ENCODE measurements around the gene SMOC1. TPM values are rescaled to one million over a fixed set of nuclear protein-coding genes. Genes with fewer than 3 reads are reported as not detected.

Gene SMOC1
- total RNA-seq, 1 experiment from 2014 or later, result 0.68 TPM

DNA sequence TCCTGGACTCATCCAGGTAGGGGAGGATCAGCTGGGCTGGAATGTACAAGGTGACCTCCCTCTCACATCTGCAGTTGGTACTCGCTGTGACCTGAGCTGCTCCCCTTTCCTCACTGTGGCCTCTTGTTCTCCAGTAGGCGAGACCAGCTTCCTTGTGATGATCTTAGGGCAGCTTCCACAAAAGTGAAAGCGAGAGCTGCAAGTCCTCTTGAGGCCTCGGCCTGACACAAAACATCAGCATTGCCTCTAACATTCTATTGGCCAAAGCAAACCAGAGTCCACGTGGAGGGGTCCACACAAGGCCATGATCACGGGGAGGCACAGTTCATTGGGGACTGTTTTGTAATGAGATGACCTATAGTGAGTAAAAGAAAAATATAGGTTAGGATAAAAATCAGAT is 127.5 kb downstream of the SMOC1 start:
- Mint-ChIP-seq H3K27ac (no peak overlapping the region), H3K27me3 (ENCODE audit: low read depth) (peaks cover 3% of the 10 kb centered on the region; the same call in 1 of the 2 replicates), H3K9me3 (no peaks in the 10 kb centered on the region), H3K36me3 (ENCODE audit: insufficient read depth in 1 of 3, low read depth in 3 of 3) (no peaks in the 10 kb centered on the region), H3K4me3 (no peak overlapping the region), H3K4me1 (peaks cover 17 to 18% of the 10 kb centered on the region in 2 experiments)
- H3K56ac ChIP-seq (ENCODE audit: insufficient read length, low read depth, low read length), result no peak overlapping the region
- H2AK5ac ChIP-seq (ENCODE audit: insufficient read length, low read length), result no peak overlapping the region
- no peaks in the 10 kb centered on the region; the same call in 1 of the 2 replicates for H3K27me3 ChIP-seq (ENCODE audit: insufficient read depth, low read length)
- peaks cover 2% of the 10 kb centered on the region; the same call in 1 of the 2 replicates for H3K4me1 ChIP-seq (ENCODE audit: insufficient read depth, low read length)
- no peak overlapping the region for H3K4me2 ChIP-seq (ENCODE audit: insufficient read depth, insufficient read length, low read length)
- H4K91ac ChIP-seq (ENCODE audit: insufficient read length, low read depth, low read length), result no peak overlapping the region
- H2BK12ac ChIP-seq (ENCODE audit: insufficient read length, low read depth, low read length), result no peak overlapping the region
- WGBS (ENCODE audit: extremely low coverage, insufficient read length, low lambda C conversion rate), result no CpG with 5 or more reads among the region's 6 CpGs
- no peak overlapping the region for H3T11ph ChIP-seq (ENCODE audit: low read length)
- no peaks in the 10 kb centered on the region for H3K79me2 ChIP-seq (ENCODE audit: insufficient read depth, low read length)
- no peaks in the 10 kb centered on the region for H4K20me1 ChIP-seq (ENCODE audit: control insufficient read depth, insufficient read depth, insufficient read length)
- no peak overlapping the region for H3K9ac ChIP-seq (ENCODE audit: extremely low read depth, insufficient read length, low read length)
- TF ChIP-seq, protein P1, sequence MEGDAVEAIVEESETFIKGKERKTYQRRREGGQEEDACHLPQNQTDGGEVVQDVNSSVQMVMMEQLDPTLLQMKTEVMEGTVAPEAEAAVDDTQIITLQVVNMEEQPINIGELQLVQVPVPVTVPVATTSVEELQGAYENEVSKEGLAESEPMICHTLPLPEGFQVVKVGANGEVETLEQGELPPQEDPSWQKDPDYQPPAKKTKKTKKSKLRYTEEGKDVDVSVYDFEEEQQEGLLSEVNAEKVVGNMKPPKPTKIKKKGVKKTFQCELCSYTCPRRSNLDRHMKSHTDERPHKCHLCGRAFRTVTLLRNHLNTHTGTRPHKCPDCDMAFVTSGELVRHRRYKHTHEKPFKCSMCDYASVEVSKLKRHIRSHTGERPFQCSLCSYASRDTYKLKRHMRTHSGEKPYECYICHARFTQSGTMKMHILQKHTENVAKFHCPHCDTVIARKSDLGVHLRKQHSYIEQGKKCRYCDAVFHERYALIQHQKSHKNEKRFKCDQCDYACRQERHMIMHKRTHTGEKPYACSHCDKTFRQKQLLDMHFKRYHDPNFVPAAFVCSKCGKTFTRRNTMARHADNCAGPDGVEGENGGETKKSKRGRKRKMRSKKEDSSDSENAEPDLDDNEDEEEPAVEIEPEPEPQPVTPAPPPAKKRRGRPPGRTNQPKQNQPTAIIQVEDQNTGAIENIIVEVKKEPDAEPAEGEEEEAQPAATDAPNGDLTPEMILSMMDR (conservative IDR thresholded peaks at IDR 0.05), result no peak
- no peak overlapping the region for H3K4ac ChIP-seq (ENCODE audit: low read depth, low read length)
- H3K14ac ChIP-seq (ENCODE audit: insufficient read depth, low read length), result no peak overlapping the region
- no peak overlapping the region for H4K8ac ChIP-seq (replicated peaks; ENCODE audit: insufficient read length, low read depth, low read length)
- no peak overlapping the region for H2BK120ac ChIP-seq (ENCODE audit: low read depth, low read length, poor library complexity, severe bottlenecking)
- H2BK20ac ChIP-seq (ENCODE audit: low read depth, low read length, poor library complexity, severe bottlenecking), result no peak overlapping the region
- no peak overlapping the region for H2BK5ac ChIP-seq (ENCODE audit: insufficient read length, low read length)
- H3K23ac ChIP-seq (ENCODE audit: insufficient read length, low read depth, low read length), result no peak overlapping the region
- H2BK15ac ChIP-seq (ENCODE audit: low read depth, low read length), result no peak overlapping the region
- H3K79me1 ChIP-seq (ENCODE audit: insufficient read depth, low read depth, low read length, poor library complexity, severe bottlenecking), result no peaks in the 10 kb centered on the region
- H3K23me2 ChIP-seq (ENCODE audit: insufficient read length, low read depth, low read length, poor library complexity, severe bottlenecking), result no peaks in the 10 kb centered on the region
- H3K9me3 ChIP-seq (ENCODE audit: control insufficient read depth, low read depth, low read length), result no peaks in the 10 kb centered on the region
- H3K18ac ChIP-seq (ENCODE audit: insufficient read length, low read depth, low read length), result no peak overlapping the region
- H2AFZ ChIP-seq (ENCODE audit: low read length), result no peak overlapping the region
- H3K27ac ChIP-seq (ENCODE audit: insufficient read length, low read depth, low read length), result no peak overlapping the region
- no peak for DNase-seq
- no peak overlapping the region for H4K5ac ChIP-seq (ENCODE audit: insufficient read length, low read depth, low read length)

Measured in H9 (cell line).